HG02642 (cell line): ENCODE measurements around the gene GSC2.
"Not testable (repeated sequence)": the region's sequence is repeated elsewhere in the genome, so short reads cannot be mapped to it uniquely, and the experiment has no call there.

Experiments
- ATAC-seq: cut with Tn5 transposase; IDR thresholded peaks from one replicate; pipeline ENCODE4 v1.9.1; 2021; ENCODE audit warnings: mild to moderate bottlenecking; ENCODE audit not compliant: unreplicated experiment, poor library complexity

The GSC2 gene

GRCh38 chr22:19166421-19166820, 16.3 kb upstream of the GSC2 start:
- no peak for ATAC-seq

- no peak for ATAC-seq
These were observed 14.3 kb upstream of the GSC2 start for GRCh38 chr22:19164425-19164824.

GRCh38 chr22:19158649-19159048, 8.6 kb upstream of the GSC2 start:
- not testable (repeated sequence) for ATAC-seq

GRCh38 chr22:19156109-19156508, 6.0 kb upstream of the GSC2 start:
- not testable (repeated sequence) for ATAC-seq

- ATAC-seq: no peak
These were observed 3.1 kb upstream of the GSC2 start for GRCh38 chr22:19152942-19153883.

- ATAC-seq: no peak
These were observed 1.5 kb upstream of the GSC2 start for GRCh38 chr22:19151329-19152191.

- no peak for ATAC-seq
These were observed 613 bp upstream of the GSC2 start for GRCh38 chr22:19150482-19151328.

- no peak for ATAC-seq
These were observed 827 bp downstream of the GSC2 start for GRCh38 chr22:19149047-19149883.

- no peak for ATAC-seq
These were observed 1.6 kb downstream of the GSC2 start for GRCh38 chr22:19148417-19149046.

GRCh38 chr22:19147195-19147780, 2.8 kb downstream of the GSC2 start:
- no peak for ATAC-seq

GRCh38 chr22:19146215-19146968, 3.7 kb downstream of the GSC2 start:
- ATAC-seq: no peak

GRCh38 chr22:19143967-19144400, 6.1 kb downstream of the GSC2 start:
- peak; percentile 6 for ATAC-seq

GRCh38 chr22:19143212-19143611, 6.9 kb downstream of the GSC2 start:
- no peak for ATAC-seq

- ATAC-seq: no peak
These were observed 7.7 kb downstream of the GSC2 start for GRCh38 chr22:19142394-19142793.

- no peak for ATAC-seq
These were observed 10.1 kb downstream of the GSC2 start for GRCh38 chr22:19139974-19140373.

GRCh38 chr22:19139001-19139356, 11.1 kb downstream of the GSC2 start:
- ATAC-seq: no peak

- no peak for ATAC-seq
These were observed 11.7 kb downstream of the GSC2 start for GRCh38 chr22:19138217-19139000.
